Endothelial cell of hepatic sinusoid (primary cell): Measurements from ENCODE around the gene MOB3A.

Experiments
- in situ Hi-C: cut with HindIII; loops from 2 replicates; pipeline ENCODE4 v1.10.0; 2017; ENCODE audit warnings: low sequenced_read_pairs

MOB3A gene

DNA sequence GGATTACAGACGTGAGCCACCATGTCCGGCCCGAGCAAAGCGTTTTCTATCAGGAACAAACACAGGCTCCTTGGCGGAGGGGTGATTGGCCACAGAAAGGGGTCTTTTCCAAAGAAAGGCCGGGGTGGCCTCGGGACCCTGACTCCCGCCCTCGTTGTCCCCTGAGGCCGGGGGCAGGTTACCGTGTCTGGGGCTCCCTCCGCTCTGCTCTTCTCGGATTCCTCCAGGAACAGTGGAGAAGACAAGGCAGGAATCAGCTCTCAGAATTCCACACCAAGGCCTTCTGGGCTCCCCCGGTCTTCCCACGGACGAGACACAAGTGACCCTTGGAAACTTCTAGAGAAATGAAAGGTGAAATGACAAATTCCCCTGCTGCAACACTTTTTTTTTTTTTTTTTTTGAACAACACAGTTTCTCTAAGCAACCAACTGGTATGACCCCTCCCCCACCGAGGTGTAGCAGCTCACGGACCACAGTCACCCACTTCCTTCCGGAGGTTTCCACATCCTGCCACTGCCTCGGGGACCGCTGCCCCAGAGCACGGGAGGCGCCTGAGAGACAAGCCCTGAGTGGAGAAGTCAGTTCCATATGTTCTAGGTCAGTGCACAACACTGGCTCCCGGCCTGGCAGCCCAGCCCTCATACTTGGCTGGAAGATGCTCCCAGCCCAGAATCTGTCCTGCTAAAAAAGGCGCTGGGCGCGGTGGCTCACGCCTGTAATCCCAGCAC lies 11.0 kb downstream of the MOB3A start:
- in situ Hi-C loops: loop anchor here (5.0 kb wide), 1 partner anchor 148 kb away; no protein-coding TSS in a partner anchor

DNA sequence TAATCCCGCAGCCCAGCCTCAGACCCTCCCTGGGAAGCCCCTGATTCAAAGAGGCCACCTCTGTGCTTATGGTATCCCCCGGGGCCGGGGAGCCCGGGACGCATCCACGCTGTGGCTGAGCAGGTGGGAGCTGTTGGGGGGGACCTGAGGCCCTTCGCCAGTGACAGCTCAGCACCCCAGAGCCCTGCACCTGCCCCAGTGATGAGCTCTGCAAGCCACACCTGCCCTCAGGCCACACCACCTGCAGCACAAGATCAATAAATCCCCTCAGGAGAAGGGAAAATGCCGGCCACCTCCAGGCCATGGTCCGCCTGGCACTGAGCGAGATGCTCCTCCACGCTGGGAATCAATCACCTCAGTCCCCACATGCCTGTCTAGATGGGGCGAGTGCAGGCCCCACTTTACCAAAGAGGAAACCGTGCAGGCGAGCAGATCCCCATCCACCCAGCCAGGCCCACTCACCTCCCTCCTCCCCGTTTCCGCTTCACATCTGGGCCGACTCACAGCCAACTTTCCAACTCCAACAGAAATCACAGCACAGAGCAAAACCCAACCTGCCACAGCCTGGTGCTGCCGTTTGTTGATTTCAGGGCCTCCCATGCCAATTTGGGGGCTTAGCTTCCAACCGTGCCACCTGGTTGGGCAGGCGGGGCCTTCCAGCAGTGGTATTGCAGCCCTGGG lies 12.8 kb downstream of the MOB3A start:
- in situ Hi-C loops: loop anchor here (5.0 kb wide), 1 partner anchor 146 kb away; no protein-coding TSS in a partner anchor

DNA sequence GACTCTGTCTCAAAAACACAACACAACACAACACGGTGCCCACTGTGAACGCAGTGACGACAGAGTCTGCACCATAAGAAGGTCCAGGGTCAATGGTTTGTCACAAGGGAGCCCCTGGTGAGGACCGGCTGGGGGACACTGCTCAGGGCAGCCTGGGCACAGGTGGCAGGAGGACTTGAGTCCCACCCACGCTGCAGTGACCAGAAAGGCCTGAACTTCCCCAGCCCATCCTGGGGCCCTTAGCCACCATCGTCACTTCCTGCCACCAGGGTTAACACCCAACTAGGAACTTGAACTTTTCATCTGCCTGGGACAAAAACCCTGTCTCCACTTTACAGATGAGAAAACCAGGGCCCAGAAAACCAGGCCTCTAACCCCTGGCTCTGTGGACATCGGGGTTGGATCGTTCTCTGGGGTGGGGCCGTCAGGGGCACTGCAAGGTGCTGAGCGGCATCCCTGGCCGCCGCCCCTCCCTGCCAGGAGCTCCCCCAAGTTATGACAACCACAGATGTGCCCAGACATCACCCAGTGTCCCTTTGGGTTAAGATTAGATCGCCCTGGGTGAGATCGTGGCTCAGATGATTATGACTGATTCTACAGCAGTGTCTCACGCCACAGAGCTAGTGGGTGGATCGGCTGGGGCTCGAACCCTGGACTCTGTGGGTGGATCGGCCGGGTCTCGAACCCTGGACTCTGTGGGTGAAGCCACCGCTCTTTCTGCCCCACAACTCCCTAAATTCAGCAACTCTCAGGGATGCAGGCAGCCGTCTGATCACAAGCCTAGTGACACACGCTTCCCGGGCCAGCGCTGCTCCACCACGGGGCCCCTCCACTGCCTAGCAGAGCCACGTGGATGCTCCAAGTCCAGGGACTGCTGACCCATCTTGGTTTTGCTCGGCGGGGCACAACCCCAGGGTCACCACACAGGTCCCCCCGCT lies 14.0 kb downstream of the MOB3A start:
- in situ Hi-C loops: loop anchor here (5.0 kb wide), 1 partner anchor 145 kb away; no protein-coding TSS in a partner anchor

DNA sequence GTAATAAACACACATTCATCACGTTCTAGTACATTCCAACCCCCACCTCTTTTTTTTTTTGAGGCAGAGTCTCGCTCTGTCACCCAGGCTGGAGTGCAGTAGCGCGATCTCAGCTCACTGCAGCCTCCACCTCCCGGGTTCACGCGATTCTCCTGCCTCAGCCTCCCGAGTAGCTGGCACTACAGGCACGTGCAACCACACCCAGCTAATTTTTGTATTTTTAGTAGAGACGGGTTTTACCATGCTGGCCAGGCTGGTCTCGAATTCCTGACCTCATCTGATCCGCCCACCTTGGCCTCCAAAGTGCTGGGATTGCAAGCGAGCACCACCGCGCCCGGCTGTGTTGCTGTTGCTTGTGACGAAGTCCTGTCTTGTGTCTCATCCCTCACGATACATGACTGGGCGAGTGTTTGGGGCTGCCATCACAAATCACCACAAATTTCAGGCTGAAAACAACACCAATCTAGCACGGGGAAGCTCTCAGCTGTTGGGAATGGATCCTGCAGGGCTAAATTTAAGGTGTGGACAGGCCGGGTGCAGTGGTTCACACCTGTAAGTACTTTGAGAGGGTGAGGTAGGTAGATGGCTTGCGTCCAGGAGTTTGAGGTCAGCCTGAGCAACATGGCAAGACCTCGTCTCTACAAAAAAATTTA lies 15.7 kb downstream of the MOB3A start:
- in situ Hi-C loops: loop anchor here (5.0 kb wide), 1 partner anchor 143 kb away; no protein-coding TSS in a partner anchor

DNA sequence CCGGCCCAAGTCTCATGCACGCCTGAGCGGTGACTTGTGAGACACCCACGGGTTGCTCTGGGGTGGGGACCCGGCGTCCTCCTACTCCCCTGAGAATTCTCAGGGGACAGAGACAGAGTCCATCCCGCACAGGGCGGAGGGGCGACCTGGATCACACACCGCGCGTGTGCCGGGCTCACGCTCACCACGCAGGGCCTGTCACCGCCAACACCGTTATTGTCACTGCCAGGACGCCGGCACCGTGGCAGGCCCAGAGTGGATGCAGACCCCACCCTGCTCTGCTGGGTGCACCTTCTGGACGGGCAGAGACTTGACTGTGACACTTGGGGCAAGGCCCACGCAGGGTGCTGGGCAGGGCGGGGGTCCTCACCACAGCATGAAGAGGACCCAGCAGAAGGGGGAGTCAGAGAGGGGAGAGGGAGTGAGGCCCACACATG lies 16.2 kb downstream of the MOB3A start:
- in situ Hi-C loops: loop anchor here (5.0 kb wide), 1 partner anchor 143 kb away; no protein-coding TSS in a partner anchor

DNA sequence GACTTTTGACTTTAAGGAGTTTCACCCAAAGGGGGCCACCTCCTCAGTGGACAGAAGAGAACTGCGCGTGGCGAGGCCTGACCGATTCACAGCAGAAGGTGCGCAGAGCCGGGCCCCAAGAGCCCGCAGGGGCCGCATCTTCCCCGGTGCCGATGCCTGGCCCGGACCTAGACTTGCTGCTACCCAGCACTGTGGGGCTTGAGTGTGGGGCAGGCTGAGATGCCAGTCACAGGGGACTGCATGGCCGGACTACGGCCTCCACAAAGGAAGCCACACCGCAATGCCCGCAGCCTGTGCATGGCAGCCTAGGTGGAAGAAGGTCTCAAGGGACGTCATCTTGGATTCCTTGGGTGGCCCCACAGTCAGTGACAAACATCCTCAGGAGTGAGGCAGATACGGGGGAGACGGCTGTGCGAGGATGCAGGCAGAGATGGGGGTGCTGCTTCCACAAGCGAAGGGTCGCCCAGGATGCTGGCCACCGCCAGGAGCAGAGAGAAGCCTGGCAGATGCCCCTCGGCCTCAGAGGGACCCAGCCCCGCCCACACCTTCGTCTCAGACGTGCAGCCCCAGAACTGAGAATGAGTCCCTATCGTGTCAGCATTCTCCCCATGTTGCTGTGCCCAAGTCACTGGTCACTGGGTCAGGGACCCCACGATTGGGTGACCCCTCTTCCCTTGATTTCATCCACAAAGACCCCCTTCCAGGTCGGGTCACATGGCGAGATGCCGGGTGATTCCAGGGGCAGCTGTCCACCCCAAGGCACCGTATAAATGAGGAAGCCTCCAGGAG lies 16.9 kb downstream of the MOB3A start:
- in situ Hi-C loops: no loop called here

DNA sequence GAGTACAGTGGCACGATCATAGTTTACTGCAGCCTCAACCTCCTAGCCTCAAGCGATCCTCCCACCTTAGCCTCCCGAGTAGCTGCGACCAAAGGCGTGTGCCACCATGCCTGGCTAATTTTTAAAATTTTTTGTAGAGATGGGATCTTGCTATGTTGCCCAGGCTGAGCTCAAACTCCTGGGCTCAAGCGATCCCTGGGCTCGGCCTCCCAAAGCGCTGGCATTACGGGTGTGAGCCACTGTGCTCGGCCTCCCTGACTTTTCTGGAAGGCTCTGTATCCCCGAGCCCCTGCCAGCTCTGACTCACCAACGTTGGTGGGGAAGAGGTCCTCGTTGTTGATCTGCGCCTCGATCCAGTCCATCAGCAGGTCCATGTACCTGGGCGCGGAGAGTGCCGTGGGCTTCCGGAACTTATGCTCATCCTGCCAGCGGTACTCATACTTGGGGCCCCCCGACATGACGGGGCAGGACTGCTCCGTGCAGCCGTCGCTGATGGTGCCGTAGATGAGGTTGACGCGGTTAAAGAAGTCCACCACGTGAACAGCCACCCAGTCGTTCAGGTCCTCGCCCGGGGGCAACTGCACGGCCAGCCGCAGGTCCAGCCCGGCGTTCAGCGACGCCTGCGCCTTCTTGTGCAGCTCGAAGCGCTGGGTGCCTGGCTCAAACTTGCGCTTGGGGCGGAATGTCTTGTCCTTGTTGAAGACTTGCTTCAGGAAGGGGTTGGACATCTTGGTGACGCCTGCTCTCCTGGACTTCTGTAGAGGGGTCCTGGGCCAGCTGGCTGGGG lies 18.1 kb downstream of the MOB3A start:
- in situ Hi-C loops: no loop called here

DNA sequence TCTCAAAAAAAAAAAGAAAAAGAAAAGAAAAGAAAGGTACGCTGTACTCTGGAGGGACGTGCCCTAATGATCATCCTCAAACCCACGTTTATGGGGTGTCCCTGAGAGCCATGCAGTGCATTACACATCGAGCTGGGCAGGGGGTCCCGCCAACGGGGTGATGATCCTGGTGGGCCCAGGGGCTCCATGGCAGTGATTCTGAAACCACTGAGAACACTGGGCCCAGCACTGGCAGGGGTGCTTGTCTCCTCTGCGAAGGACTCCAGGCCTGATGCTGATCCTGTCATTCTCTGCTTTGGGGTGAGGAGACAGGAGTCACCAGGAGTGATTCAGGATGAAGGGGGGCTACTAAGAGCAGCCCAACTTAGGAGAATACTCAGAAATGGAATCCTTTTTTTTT lies 18.7 kb downstream of the MOB3A start:
- in situ Hi-C loops: no loop called here

DNA sequence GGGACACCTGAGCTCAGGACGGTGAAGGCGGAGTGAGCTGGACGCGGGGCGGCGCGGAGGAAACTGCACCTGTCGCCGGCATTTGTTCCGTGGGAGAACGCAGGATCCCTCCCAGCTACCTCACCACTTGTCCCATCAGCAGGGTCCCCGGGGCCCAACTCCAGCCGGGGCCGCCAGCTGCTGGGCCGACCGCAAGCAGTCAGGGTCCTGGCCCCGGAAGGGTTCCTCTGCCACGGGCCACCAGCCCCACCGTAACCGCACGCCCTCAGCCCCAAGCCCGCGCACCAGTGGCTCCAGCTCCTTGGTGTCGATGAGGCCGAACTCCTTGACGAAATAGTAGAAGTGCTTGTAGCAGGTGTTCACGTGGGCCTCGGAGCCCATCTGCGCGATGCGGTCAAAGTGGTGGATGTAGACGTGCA lies 19.6 kb downstream of the MOB3A start:
- in situ Hi-C loops: no loop called here

DNA sequence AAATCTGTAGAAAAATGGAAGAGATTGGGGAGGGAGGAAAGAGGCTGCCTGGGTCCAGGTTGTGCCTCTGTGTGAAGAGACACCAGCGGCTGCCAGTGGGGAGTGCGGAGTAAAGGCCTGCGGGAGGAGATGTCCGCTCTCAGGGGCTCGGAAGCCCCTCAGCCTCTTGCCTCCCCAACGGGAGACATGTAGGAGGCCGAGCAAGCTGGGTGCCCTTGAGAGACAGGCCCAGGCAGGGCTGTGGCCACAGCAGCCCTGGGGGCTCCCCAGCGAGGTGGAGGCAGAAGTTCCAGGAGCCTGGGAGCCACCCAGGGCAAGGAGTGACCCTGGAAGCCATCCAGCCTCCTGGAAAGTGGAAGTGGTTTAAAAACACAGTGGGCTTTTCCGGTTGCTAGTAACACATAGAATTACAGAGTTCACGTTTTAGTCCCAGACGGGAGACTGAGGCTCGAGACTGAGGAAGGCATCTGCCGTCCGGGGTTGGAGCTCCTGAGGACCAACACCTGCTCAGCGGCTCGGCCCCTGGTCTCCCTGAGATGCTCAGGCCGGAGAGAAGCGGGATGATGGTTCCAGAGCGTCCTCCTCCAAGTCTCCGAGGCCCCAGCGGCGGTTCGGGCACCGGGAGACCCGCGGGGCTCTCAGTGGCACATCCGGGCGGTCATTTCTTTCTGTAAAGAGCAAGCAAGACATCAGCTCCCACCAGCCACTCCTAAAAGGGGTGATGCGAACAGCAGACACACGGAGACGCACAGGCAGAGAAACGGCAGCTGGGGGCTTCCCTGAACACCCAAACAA lies 23.2 kb downstream of the MOB3A start:
- in situ Hi-C loops: no loop called here

DNA sequence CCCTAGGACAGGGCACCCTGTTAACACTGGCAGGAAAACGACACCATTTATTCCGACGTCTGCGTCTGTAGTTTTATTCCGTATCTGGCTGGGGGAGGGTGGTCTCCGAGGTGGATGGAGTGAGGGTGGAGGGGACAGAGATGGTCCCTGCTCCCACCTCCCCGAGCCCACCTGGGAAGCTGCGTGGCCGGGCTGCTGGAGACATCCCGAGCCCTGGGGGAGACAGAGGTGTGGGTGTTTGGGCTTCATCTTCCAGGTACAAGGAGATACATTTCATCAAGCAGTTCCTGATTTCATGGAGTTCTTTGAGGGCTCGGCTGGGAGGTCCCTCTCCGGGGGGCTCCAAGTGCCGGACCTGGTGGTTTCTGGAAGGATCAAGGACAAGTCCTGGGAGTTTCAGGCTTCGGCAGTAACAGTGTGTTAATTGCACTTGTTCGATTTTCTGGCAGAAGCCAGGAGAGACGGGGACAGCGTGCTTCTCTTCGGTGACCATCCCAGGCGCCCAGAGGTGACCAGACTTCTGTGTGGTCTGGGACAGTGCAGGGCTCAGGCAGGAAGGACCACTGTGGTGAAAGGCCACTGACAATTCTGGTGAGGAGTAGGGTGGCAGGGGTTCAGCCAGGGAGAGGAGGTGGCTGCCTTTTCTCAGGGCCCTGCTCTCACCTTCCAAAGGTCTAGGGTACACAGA lies 25.0 kb downstream of the MOB3A start:
- in situ Hi-C loops: no loop called here

DNA sequence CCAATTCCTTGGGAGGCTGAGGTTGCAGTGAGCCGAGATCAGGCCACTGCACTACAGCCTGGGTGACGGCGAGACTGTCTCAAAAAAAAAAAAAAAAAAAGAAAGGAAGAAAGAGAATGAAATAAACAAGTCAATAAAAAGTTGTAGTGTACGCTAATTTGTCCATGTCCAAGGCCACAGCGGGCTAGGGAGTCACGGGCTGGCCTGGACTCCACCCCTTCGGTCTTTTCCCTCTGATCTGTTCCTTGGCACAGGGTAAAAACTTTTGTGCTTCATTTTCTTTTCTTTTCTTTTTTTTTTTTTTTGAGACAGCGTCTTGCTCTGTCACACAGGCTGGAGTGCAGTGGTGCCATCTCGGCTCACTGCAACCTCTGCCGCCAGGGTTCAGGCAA lies 25.7 kb downstream of the MOB3A start:
- in situ Hi-C loops: no loop called here

DNA sequence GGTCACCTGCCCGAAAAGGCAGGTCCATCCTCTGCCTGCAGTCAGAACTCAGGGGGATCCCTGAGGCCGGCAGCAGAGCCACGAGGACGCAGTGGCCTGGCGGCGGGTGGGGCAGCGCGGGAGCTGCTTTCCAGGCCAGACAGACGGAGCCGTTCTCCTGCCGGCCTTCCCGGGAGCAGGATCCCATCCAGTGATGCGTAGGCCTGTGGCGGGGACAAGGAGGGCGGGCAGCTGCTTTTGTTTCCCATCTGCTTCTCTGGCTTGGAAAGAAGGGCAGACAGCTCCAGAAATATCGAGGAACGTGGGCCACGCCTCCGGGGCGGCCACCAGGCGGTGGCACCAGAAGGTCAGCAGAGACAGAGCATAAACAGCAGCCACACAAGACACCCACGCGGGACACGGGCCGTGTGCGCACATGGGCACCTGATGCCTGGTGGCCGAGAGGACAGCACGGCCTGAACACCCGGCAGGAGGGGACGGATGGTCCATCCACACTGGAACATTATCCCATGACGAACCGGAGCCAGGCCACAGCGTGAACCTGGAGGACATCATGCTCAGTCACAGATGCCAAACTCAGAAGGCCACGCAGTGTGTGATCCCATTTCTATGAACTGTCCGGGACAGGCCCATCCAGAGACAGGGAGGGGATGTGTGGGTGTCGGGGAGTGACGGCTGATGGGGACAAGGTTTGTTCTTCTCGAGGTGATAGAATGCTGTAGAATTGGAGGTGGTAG lies 31.2 kb downstream of the MOB3A start:
- in situ Hi-C loops: loop anchor here (5.0 kb wide), 1 partner anchor 73 kb away; no protein-coding TSS in a partner anchor

DNA sequence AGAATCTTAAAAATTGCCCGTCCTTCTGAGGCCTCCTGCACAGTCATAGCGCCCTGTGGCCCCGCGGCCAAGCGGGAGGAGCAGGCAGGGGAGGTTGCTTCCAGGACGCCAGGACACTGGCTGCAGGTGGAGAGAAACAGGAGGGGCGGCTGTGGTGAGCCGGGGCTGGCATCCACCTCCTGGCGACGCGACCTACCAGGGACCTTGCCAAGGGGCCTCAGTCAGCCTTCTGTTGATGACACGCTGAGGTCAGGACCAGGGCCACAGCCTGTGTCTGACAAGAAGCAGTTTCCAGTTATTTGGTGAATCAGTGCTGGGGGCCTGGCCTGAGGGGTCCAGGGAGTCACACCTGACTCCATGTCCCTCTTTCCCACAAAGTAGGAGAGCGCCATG lies 31.7 kb downstream of the MOB3A start:
- in situ Hi-C loops: loop anchor here (5.0 kb wide), 1 partner anchor 72 kb away; no protein-coding TSS in a partner anchor

DNA sequence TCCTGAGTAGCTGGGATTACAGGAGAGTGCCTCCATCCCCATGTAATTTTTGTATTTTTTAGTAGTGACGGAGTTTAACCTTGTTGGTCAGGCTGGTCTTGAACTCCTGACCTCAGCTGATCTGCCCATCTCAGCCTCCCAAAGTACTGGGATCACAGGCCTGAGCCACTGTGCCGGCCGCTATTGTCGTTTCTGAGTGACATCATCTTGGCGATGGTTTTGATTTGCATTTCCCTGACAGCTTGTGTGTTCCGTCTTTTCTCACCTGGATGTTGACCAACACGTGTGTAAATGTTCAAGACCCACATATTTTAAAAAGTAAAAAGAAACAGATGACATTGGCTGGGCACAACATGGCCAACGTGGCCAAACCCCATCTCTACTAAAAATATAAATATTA lies 32.3 kb downstream of the MOB3A start:
- in situ Hi-C loops: loop anchor here (5.0 kb wide), 1 partner anchor 72 kb away; no protein-coding TSS in a partner anchor

DNA sequence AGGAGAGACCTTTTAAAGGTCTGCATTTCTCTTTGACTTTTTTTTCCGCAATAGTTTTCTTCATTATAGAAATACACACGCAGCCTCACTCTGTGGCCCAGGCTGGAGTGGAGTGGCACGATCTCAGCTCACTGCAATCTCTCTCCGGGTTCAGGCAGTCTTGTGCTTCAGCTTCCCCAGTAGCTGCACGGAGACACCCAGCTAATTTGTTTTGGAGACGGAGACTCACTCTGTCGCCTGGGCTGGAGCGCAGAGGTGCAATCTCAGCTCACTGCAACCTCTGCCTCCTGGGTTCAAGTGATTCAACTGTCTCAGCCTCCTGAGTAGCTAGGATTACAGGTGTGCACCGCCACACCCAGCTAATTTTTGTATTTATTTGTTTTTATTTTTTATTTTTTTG lies 33.4 kb downstream of the MOB3A start:
- in situ Hi-C loops: loop anchor here (5.0 kb wide), 1 partner anchor 70 kb away; no protein-coding TSS in a partner anchor

DNA sequence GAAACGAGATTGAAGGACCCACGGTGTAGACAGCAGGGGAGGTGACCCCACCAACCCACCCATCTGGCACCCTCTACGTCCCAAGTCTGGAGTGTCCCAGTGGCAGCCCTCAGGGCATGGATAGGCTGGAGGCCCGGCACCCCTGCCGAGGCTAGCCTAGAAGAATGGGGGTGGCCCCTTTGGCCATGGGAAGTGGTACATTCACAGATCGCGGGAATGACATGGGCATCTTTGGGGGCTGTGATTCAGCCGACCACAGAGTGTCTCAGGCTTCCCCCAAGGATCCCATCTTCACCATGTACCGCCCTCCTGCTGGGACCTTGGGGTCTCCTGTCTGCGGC lies 33.8 kb downstream of the MOB3A start:
- in situ Hi-C loops: loop anchor here (5.0 kb wide), 1 partner anchor 70 kb away; no protein-coding TSS in a partner anchor
